HG02852 (cell line): ENCODE measurements around the gene DLX4.

ENCODE experiments used
- ATAC-seq: cut with Tn5 transposase; IDR thresholded peaks from one replicate; pipeline ENCODE4 v1.9.1; 2021; ENCODE audit warnings: mild to moderate bottlenecking, moderate library complexity; ENCODE audit not compliant: unreplicated experiment

Gene DLX4

GRCh38 chr17:49967621-49968404 lies 1.2 kb upstream of the DLX4 start:
- ATAC-seq = no peak

GRCh38 chr17:49968405-49969133 lies 421 bp upstream of the DLX4 start:
- ATAC-seq = peak; percentile 47

GRCh38 chr17:49969795-49970389 lies 902 bp downstream of the DLX4 start:
- no peak for ATAC-seq

- ATAC-seq = no peak
Measured at GRCh38 chr17:49970498-49970897, 1.5 kb downstream of the DLX4 start.

GRCh38 chr17:49971199-49971847 lies 2.3 kb downstream of the DLX4 start:
- no peak for ATAC-seq

- ATAC-seq = no peak
Measured at GRCh38 chr17:49971848-49972485, 3.0 kb downstream of the DLX4 start.

GRCh38 chr17:49972486-49973270 lies 3.7 kb downstream of the DLX4 start:
- no peak for ATAC-seq

GRCh38 chr17:49973271-49973615 lies 4.3 kb downstream of the DLX4 start:
- no peak for ATAC-seq

- no peak for ATAC-seq
Measured at GRCh38 chr17:49975531-49975930, 6.5 kb downstream of the DLX4 start.

GRCh38 chr17:49976163-49976827 lies 7.3 kb downstream of the DLX4 start:
- no peak for ATAC-seq

- no peak for ATAC-seq
Measured at GRCh38 chr17:49976828-49977202, 7.8 kb downstream of the DLX4 start.

GRCh38 chr17:49977463-49978389 lies 8.7 kb downstream of the DLX4 start:
- ATAC-seq = no peak

- no peak for ATAC-seq
Measured at GRCh38 chr17:49978501-49978900, 9.5 kb downstream of the DLX4 start.

- no peak for ATAC-seq
Measured at GRCh38 chr17:49979748-49980479, 10.9 kb downstream of the DLX4 start.

GRCh38 chr17:49980703-49981197 lies 11.8 kb downstream of the DLX4 start:
- no peak for ATAC-seq

- no peak for ATAC-seq
Measured at GRCh38 chr17:49984283-49984682, 15.3 kb downstream of the DLX4 start.

GRCh38 chr17:49984776-49985175 lies 15.8 kb downstream of the DLX4 start:
- no peak for ATAC-seq
